Measurements from ENCODE around the gene LAMB4. TPM values are rescaled to one million over a fixed set of nuclear protein-coding genes. Genes with fewer than 3 reads are reported as not detected.

The LAMB4 gene
- total and polyA plus RNA-seq, 2 of the 4 experiments (the other 2 are of a cell fraction), result 0.12 to 0.18 TPM

- TF ChIP-seq MAZ (IDR thresholded peaks at IDR 0.05; ENCODE audit: borderline replicate concordance, low read depth, low read length), result peak; percentile 25; the same call in 1 of the 2 replicates
- no peak for TF ChIP-seq RAD21 (IDR thresholded peaks at IDR 0.05; ENCODE audit: low read length)
- TF ChIP-seq RFX5 (IDR thresholded peaks at IDR 0.05; ENCODE audit: low read depth, low read length), result no peak
- no peak for TF ChIP-seq NFE2L2 (IDR thresholded peaks at IDR 0.05; ENCODE audit: low read depth, low read length)
Observed at GRCh38 chr7:108079648-108080591, 50.2 kb downstream of the LAMB4 start (continued).

- Histone ChIP-seq H4K5ac (ENCODE audit: low read depth, low read length) (peak overlapping the region; percentile 96), H3K14ac (replicated peaks; ENCODE audit: low read depth, low read length) (peak overlapping the region; percentile 67), H2BK5ac (ENCODE audit: low read depth, low read length, poor library complexity, severe bottlenecking) (peak overlapping the region; percentile 94), H2BK120ac (ENCODE audit: low read depth, low read length) (peak overlapping the region; percentile 96), H3K9me3 (ENCODE audit: control insufficient read depth, insufficient read depth, low read length) (peaks cover 2% of the 10 kb centered on the region; the same call in 1 of the 2 replicates), H4K91ac (ENCODE audit: insufficient read depth, low read depth, low read length) (peak overlapping the region; percentile 92), H3K4me1 (ENCODE audit: control insufficient read depth, insufficient read depth, low read length) (peaks cover 22% of the 10 kb centered on the region), H2AFZ (replicated peaks; ENCODE audit: low read length, poor library complexity) (peak overlapping the region; percentile 63), H3K23ac (ENCODE audit: low read depth, low read length) (peak overlapping the region; percentile 85), H3K4ac (ENCODE audit: low read depth, low read length) (peak overlapping the region; percentile 93), H3K4me2 (ENCODE audit: low read depth, low read length) (peak overlapping the region; percentile 92), H2AK9ac (replicated peaks; ENCODE audit: low read depth, low read length, poor library complexity) (peak overlapping the region; percentile 0), H3K27me3 (ENCODE audit: control insufficient read depth, insufficient read depth, low read length) (no peaks in the 10 kb centered on the region), H3K79me1 (ENCODE audit: low read depth in 1 of 2, low read length in 2 of 2) (peaks cover 0 to 2% of the 10 kb centered on the region in 2 experiments; a peak in 1 of 4 replicates), H2AK5ac (ENCODE audit: low read depth, low read length) (peak overlapping the region; percentile 8), H3K56ac (ENCODE audit: extremely low read depth, insufficient read depth, low read length) (peak overlapping the region; percentile 98), H3K9ac (ENCODE audit: low read depth, low read length) (peak overlapping the region; percentile 54), H4K20me1 (ENCODE audit: insufficient read depth, low read length) (no peaks in the 10 kb centered on the region), H4K8ac (ENCODE audit: low read depth in 2 of 2, low read length in 2 of 2) (peak overlapping the region; percentile 63 to 86), H3K9me1 (ENCODE audit: insufficient read depth, low read length) (peaks cover 11% of the 10 kb centered on the region), H3K36me3 (ENCODE audit: control insufficient read depth, insufficient read depth, low read length) (no peaks in the 10 kb centered on the region), H2BK20ac (ENCODE audit: low read depth, low read length) (peak overlapping the region; percentile 98), H3K18ac (ENCODE audit: low read depth, low read length) (peak overlapping the region; percentile 99), H3K27ac (ENCODE audit: insufficient read depth, low read length) (peak overlapping the region; percentile 94), H2BK15ac (ENCODE audit: low read depth, low read length) (peak overlapping the region; percentile 53; the same call in 2 of the 3 replicates), H3K4me3 (ENCODE audit: insufficient read depth, low read depth, low read length) (peak overlapping the region; percentile 7; the same call in 1 of the 2 replicates)
- TF ChIP-seq RCOR1 (IDR thresholded peaks at IDR 0.05; ENCODE audit: insufficient replicate concordance, low read length), result no peak
- WGBS, 2 experiments (ENCODE audit: extremely low coverage in 2 of 2, insufficient read length in 1 of 2), result no CpG with 5 or more reads among the region's 1 CpG
- CTCF ChIA-PET, result interaction anchor here (0.9 to 1.7 kb wide), 4 partner anchors 16 to 67 kb away, joined by 3 to 5 read pairs (median 3); no protein-coding TSS in a partner anchor
- peak; percentile 22 for ATAC-seq (ENCODE audit: low read depth)
- POLR2A ChIA-PET (ENCODE audit: unreplicated experiment), result interaction anchor here (0.5 to 1.4 kb wide), 3 partner anchors 9 to 98 kb away, joined by 3 to 5 read pairs (median 4); partner anchors contain the start of gene LAMB1
- BruUV-seq (replicated peaks), result no TSS peak
- intact Hi-C loops (cut with micrococcal nuclease) (loop anchor here (2.0 to 5.0 kb wide), 2 partner anchors 47 to 80 kb away; no protein-coding TSS in a partner anchor), in situ Hi-C loops (cut with MboI; ENCODE audit: low sequenced_read_pairs) (no loop called here), dilution Hi-C loops (cut with HindIII; ENCODE audit: low sequenced_read_pairs, unreplicated experiment) (no loop called here)
- DNase-seq, result peak; percentile 54
Observed at GRCh38 chr7:108079276-108079647, 50.9 kb downstream of the LAMB4 start.
